NCI-H748 treated with DMSO at 0.1 percent for 48 hours (cell line): ENCODE data around the gene PMF1.
"Not testable (repeated sequence)": the region's sequence is repeated elsewhere in the genome, so short reads cannot be mapped to it uniquely, and the experiment has no call there.

Source experiments
- DNase-seq: peaks from one replicate; lab custom pipeline; 2025; lab: John Stamatoyannopoulos, UW

The PMF1 gene, protein sequence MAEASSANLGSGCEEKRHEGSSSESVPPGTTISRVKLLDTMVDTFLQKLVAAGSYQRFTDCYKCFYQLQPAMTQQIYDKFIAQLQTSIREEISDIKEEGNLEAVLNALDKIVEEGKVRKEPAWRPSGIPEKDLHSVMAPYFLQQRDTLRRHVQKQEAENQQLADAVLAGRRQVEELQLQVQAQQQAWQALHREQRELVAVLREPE

DNA sequence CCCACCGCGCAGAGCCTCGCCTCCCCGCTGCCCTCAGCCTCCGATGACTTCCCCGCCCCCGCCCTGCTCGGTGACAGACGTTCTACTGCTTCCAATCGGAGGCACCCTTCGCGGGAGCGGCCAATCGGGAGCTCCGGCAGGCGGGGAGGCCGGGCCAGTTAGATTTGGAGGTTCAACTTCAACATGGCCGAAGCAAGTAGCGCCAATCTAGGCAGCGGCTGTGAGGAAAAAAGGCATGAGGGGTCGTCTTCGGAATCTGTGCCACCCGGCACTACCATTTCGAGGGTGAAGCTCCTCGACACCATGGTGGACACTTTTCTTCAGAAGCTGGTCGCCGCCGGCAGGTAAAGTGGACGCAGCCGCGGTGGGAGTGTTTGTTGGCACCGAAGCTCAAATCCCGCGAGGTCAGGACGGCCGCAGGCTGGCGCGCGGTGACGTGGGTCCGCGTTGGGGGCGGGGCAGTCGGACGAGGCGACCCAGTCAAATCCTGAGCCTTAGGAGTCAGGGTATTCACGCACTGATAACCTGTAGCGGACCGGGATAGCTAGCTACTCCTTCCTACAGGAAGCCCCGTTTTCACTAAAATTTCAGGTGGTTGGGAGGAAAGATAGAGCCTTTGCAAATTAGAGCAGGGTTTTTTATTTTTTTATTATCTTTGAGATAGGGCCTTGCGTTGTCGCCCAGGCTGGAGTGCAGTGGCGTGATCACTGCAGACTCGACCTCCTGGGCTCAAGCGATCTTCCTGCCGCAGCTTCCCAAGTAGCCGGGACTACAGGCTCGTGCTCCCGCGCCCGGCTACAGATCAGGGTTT, at the start of gene PMF1:
Gene PMF1 (plus strand): TSS at position 175 of the 811 bp plus-strand sequence. CDS start 9 bp downstream, at position 184.
- peak; percentile 94 for DNase-seq

DNA sequence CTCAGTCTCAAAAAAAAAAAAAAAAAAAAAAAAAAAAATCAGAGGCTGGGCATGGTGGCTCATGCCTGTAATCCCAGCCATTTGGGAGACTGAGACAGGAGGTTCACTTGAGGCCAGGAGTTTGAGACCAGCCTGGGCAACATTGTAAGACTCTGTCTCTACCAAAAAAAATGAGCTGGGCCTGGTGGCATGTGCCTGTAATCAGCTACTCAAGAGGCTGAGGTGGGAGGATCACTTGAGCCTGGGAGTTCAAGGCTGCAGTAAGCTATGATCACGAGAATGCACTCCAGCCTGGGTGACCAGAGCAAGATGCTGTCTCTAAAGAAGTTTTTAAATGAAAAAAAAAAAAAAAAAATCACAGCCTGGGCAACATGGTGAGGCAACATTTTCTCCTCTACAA, 49.1 kb upstream of the PMF1 start:
- no peak for DNase-seq

DNA sequence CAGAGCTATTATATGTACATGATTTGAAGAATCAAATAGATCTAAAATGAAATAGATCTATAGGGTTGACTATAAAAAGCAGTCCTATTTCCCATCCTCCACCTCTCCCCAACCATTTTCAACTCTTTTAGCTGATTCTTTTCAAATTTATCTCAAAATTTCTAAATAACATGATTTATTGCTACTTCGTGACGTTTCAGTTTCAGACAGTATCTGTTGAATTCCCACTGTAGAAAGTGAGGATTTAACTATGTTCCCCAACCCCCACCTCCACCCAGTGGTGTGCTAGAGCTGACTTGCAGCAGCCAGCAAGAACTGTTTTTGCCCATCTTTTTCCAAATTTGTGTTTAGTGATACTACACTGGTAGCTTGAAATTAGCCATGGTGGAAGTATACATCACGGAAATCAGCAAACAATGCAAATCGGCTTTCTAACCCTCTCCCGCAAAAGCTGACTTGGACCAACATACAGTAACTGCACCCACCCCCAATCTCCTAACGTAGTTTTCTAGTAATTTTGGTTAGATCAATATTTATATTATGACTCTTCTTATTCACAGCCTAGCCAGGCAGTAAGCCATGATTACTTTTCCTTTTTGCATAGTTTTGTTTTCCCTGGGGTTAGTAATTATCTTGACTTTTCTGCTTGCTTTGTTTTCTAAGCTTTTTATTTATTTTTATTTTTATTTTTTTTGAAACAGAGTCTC, 48.5 kb upstream of the PMF1 start:
- DNase-seq = no peak

DNA sequence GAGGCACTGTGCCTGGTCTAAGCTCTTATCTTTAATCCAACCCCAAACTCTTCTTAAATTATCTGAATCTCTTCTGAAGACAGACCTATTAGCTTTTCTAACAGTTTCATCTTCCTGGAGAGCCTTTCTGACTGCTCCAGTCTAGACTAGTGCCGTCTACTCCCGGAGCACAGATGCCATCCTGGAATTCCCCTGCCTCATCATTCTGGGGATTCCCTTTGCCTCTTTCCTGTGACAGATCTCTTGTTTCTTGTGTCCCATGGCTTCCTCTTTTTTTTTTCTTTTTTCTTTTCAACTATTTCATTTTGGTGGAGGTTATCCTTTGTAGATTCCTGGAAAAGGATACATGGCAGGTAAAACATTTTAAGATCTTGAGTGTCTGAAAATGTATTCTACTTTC, 47.7 kb upstream of the PMF1 start:
- DNase-seq = no peak

DNA sequence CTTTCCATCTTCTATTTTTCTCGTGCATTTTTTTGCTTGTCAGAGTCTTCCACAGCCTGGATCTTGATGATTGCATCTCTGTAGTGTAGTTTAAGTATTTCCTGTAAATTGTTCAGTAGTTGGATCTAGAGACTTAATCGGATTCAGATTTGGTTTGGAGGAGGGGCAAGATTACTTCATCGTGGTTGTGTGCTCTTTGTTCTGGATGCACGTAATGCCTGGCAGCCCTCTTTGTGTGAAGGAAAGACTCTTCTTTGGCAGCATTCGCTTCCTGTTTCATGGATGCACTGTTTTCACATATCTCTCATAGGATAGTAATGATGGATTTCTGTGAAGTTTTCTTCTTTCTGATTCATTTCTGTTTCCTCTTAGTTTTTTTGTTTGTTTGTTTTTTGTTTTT, 45.3 kb upstream of the PMF1 start:
- no peak for DNase-seq

DNA sequence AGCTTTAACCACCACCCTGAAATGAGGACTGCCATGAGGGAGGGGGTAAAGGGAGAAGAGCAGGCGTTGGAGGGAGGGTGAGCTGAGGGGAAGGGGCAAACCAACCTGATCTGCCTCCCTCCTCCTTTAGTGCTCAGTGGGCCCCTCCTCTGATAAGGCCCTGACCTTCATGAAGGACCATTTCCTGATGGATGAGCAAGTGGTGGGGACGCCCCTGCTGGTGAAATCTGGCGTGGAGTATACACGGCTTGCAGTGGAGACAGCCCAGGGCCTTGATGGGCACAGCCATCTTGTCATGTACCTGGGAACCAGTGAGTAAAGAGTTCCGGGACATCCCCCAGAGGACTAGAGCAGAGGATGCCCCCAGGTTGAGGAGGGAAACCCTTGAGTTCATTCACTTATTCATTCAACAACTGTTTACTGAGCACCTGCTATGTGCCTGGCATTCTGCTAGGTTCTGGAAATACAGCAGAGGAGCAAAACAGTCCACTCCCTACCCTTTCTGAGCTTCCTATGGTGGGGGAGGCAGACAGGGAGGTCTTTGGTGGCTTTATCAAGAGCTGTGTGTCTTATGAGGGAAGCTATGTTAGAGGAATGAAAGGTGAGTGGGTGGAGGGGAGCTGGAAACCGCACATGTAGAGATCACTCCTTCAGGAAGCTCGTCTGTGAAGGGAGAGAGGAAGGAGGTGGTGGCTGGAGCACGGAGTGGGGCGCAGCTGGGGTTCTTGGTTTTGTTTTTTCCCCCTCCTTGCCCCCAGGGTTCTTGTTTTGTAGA, 39.9 kb upstream of the PMF1 start:
- DNase-seq = no peak

DNA sequence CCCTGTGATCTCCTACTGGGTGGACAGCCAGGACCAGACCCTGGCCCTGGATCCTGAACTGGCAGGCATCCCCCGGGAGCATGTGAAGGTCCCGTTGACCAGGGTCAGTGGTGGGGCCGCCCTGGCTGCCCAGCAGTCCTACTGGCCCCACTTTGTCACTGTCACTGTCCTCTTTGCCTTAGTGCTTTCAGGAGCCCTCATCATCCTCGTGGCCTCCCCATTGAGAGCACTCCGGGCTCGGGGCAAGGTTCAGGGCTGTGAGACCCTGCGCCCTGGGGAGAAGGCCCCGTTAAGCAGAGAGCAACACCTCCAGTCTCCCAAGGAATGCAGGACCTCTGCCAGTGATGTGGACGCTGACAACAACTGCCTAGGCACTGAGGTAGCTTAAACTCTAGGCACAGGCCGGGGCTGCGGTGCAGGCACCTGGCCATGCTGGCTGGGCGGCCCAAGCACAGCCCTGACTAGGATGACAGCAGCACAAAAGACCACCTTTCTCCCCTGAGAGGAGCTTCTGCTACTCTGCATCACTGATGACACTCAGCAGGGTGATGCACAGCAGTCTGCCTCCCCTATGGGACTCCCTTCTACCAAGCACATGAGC, 36.1 kb upstream of the PMF1 start:
- no peak for DNase-seq

DNA sequence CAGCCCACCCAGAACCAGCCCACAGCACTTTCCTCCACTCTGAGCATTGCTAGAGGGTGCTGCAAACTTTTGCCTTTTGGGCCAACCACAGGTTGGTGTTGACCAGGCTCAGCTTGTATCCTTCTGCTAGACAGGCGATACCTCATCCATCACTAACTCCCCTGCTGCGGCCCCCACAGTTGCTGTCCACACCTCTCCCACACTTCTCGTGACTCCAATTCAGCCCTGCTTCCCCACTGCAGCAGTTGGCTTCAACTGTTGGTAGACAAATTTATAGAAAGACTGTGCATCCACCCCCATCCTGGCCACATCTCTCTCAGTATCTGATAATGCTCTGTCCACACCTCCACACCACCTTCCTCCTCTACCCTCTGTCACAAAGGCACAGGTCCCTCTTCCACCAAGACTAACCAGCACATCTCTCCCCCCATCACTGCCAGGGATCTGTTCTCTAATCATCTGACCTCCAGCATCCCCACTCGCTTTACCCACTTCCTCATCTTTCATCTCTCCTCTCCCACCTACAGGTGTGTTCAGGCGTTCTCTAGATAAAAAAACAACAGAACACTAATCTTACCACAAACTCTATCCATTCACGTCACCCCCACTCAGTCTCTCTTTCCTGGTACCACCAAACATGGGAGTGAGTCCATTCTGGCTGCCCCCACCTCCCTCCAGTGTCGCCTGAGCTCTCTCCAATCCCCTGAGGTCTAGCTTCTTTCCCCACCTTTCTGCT, 34.7 kb upstream of the PMF1 start:
- no peak for DNase-seq

DNA sequence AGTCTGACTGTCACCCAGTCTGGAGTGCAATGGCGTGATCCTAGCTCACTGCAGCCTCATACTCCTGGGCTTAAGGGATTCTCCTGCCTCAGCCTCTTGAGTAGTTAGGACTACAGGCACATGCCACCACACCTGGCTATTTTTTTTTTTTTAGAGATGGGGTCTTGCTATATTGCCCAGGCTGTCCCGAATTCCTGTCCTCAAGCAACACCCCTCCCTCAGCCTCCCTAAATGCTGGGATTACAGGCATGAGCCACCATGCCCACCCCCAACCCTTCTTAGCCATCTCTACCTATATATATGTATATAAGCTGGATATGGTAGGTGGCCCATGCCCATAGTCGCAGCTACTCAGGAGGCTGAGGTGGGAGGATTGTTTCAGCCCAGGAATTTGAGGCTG, 32.3 kb upstream of the PMF1 start:
- no peak for DNase-seq

DNA sequence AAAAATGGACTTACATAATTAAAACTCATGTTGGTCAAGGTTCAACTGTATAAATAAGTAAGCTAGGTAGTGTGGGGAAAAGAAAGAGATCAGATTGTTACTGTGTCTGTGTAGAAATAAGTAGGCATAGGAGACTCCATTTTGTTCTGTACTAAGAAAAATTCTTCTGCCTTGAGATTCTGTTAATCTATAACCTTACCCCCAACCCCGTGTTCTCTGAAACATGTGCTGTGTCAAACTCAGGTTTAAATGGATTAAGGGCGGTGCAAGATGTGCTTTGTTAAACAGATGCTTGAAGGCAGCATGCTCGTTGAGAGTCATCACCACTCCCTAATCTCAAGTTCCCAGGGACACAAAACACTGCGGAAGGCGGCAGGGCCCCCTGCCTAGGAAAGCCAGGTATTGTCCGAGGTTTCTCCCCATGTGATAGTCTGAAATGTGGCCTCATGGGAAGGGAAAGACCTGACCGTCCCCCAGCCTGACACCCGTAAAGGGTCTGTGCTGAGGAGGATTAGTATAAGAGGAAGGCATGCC, 31.3 kb upstream of the PMF1 start:
- DNase-seq = not testable (repeated sequence)

DNA sequence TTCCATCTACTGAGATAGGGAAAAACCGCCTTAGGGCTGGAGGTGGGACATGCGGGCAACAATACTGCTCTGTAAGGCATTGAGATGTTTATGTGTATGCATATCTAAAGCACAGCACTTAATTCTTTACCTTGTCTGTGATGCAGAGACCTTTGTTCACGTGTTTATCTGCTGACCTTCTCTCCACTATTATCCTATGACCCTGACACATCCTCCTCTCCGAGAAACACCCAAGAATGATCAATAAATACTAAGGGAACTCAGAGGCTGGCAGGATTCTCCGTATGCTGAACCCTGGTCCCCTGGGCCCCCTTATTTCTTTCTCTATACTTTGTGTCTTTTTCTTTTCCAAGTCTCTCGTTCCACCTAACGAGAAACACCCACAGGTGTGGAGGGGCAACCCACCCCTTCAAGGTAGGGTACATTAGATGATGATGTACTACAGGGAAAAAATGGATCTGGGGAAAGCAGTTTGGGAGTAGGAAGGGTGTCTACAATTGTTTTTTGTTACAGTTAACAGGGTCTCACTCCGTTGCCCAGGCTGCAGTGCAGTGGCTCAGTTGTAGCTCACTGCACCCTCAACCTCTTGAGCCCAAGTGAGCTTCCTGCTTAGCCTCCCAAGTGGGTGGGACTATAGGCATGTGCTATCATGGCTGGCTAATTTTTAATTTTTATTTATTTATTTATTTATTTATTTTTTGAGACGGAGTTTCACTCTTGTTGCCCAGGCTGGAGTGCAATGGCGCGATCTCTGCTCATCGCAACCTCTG, 30.6 kb upstream of the PMF1 start:
- not testable (repeated sequence) for DNase-seq

DNA sequence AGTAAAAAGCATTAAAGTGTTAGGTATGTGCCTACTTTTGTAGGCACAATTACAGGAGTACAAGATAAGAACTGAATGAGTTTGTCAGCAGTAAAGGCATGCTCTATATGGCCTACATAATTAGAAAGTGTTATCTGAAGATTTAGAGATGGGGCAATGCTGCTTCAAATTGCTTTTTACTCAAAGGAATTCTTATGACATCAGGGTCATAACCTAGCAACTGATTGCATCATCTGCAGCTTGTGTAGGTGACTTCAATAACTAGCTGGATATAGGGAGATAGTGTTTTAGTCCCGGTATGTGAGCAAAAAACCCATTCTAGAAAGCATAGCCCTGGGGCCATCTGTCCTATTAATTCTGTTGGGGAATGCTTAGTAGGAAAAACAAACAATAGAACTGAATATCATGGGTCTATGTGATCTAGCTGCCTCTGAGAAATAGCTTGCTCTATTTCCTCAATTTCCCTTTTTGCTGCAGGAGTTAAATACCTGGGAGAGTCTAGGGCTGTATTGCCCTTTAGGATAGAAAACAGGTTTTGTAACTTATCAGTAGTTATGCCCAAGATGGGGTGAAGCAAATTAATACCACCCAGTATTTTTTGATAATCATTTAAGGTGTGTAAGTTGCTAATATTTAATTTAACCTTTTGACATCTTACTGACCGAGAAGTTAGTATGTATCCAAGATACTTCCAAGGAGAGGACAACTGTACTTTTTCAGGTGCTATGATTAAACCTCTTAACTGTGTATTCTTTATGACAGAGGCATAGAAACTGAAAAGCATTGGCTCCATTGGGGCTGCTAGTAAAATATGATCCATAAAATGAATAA, 26.2 kb upstream of the PMF1 start:
- DNase-seq = not testable (repeated sequence)

DNA sequence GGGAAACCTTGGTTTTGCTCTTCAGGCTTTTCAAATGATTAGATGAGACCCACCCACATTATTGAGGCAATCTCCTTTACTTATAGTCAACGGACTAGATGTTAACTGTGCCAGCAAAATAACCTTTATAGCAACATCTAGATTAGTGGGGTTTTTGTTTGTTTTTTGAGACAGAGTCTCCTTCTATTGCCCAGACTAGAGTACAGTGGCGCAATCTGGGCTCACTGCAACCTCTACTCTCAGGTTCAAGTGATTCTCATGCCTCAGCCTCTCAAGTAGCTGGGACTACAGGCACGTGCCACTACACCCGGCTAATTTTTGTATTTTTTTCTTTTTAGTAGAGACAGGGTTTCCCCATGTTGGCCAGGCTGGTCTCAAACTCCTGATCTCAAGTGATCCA, 22.5 kb upstream of the PMF1 start:
- DNase-seq = not testable (repeated sequence)

DNA sequence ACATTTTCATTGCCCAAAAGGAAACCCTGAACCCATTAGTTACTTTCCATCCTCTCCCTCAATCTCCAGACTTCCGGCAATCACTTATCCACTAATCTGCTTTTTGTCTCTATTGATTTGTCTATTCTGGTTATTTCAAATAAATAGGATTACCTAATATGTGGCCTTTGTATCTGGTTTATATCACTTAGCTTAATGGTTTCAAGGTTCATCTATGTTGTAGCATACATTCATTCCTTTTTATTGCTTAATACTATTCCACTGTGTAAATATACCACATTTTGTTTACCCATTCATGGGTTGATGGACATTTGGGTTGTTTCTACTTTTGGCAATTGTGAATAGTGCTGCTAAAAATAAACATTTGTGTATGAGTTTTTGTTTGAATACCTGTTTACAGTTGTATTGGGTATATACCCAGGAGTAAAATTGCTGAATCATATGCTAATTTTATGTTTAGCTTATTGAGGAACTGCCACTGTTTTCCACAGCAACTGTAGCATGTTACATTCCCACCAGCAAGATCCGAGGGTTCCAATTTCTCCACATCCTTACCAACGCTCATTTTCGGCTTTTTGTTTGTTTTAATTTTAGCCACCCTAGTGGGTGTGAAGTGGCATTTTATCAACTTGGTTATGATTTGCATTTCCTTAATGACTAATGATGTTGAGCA, 21.4 kb upstream of the PMF1 start:
- no peak for DNase-seq

DNA sequence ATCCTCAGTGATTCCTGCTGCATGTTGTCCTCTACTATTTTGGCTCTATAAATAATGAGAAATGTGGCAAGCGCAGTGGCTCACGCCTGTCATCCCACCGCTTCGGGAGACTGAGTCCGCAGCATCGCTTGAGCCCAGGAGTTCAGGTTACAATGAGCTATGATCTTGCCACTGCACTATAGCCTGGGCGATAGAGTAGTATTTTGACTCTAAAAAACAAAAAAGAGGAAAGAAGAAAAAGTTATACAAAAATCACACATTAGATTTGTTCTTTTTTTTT, 19.7 kb upstream of the PMF1 start:
- DNase-seq = no peak

DNA sequence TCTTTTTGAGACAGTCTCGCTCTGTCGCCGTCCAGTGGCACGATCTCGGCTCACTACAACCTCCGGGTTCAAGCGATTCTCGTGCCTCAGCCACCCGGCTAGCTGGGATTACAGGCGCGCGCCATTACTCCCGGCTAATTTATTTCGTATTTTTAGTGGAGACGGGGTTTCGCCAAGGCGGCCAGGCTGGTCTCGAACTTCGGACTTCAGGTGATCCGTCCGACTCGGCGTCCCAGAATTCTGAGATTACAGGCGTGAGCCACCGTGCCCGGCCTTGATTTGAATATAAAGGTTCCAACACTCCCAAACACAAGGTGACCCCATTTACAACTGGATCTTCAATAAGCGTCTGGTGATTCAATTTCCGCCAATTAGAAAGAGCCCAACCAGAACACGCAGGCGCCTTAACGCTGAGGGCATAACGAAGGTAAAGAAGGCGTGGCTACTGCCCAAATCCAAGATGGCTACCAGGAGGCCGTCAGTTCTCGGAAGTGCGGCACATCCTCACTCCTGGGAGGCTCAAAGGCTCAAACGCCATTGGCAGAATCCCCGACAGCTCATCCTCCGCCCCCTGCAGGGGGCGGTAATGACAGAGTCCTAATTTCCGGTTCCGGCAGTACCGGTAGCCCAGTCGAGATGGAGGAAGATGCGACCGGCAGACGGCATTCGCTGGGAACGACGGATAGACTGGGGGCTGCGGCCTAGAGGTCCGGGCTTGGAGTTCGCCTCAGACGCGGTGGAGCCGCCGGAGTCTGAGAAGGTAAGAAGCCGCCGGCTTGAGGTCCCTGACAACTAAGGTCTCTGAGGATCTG, 19.1 kb upstream of the PMF1 start, which contains the start of gene SLC25A44:
Gene SLC25A44 (plus strand): TSS at position 617 of the 812 bp plus-strand sequence. CDS start 5,744 bp downstream, outside the sequence.
- peak; percentile 96 for DNase-seq

DNA sequence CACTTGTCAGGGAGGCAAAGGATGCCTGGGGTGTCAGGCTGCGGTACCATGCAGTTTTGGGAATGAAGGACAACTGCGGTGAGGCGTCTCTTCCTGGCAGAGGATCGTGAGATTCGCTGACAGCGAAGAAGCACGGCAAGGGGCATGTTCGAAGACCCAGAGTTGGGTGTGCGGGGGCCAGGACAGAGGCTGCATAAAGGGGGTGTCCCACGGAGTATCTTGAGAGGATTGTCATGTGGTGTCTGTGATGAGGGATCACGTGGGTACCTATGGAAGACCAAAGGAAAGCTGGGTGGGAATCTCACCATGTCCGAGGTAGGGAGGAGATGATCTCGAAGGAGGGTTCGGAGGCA, 18.5 kb upstream of the PMF1 start:
- no peak for DNase-seq

DNA sequence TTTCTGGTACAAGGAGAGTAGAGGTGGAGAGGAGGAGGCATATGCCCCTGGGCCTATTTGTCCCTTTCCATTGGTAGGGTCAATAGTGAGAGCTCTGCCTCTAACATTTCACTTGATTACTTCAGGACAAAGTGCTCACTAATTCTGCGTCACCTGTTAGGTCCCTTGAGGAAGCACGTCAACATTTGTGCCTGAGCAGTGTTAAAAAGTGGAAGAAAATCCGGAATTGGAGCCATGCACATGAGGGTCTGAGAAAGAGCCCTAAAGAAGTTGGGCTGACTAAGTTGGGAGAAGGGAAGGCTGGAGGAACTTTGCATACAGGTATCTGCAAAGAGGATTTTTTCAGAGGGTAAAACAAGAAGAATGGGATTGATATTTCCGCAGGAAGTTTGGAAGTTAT, 17.0 kb upstream of the PMF1 start:
- no peak for DNase-seq
